T follicular helper cell (primary cell): ENCODE results near the gene ABAT.

Experiments
- DNase-seq: peaks from one replicate; pipeline ENCODE4 v3.0.0-alpha.2; 2020; ENCODE audit warnings: low read depth
- total RNA-seq, 2 experiments: gene quantifications; one replicate each; lab custom pipeline; 2026; lab: John Stamatoyannopoulos, UW

Gene ABAT
- 16.4 to 35.9 reads per million in 2 experiments for total RNA-seq

DNA sequence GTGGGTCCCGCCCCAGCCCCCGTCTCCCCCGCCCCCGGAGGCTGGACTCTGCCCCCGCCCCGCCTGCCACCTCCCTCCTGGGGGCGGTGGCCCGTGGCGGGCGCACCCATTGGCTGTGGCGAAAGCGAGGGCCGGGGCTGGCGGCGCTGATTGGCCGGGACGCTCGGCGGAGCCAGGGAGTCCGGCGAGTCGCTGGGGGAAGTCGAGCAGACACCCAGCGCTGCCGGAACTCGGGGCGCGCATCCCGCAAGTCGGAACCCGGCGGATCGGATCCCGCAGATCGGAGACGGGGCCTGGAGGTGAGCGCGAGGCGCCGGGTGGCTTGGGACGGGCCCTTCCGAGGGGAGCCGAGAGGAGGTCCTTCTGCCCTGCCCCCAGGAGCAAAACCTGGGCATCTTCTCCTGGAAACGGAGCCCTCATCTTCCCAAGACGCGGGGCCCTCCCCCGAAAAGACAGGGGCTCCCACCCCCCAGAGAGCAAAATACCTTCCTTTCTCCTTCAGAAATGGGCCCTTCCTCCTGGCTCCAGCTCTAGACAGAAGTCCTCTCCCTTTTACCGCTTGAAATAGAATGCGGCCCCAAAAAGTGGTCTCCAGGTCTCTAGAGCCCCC lies at the start of gene ABAT:
TSS of gene ABAT (plus strand) at position 205 of the 610 bp plus-strand sequence. CDS start 61,123 bp downstream, outside the sequence.
- DNase-seq = peak; percentile 83

DNA sequence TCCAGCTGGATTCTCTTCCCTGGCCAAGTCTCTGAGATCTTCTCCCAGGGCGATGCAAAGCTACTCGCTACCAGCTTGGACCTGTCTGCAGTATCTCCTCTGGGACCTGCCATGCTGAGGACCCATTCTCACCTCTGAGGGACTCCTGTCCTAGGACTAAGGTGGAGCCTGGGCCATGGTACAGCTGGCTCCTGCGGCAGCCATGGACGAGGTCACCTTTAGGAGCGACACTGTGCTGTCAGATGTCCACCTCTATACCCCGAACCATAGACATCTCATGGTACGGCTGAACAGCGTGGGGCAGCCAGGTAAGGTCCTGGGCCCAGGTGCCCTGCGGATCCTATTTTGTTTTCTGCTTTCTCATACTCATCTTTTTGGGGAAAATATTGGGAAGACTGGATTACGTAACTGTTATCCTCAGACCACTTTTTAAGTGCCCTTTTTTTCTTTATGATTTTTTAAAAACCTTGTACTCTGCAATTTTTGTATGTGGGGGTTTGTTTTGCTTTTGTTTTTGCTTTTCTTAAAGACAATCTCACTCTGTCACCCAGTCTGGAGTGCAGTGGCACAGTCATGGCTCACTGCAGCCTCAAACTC lies 48.8 kb upstream of the ABAT start:
- no peak for DNase-seq

DNA sequence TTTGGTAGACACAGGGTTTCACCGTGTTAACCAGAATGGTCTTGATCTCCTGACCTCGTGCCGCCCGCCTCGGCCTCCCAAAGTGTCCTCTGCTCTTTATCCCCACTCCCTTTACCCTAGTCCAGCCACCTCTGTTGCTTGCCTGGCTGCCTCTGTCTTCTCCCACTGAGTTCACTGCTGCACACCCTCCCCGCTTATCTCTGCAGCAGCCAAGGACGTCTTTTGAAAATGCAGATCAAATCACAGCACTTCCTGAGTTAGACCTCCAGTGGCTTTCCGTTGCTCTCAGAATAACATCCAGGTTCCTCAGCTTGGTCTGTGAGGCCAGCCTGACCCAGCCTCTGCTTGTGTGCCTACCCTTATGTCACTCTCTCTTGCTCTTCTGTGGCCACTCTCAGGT lies 47.5 kb upstream of the ABAT start:
- DNase-seq = no peak

DNA sequence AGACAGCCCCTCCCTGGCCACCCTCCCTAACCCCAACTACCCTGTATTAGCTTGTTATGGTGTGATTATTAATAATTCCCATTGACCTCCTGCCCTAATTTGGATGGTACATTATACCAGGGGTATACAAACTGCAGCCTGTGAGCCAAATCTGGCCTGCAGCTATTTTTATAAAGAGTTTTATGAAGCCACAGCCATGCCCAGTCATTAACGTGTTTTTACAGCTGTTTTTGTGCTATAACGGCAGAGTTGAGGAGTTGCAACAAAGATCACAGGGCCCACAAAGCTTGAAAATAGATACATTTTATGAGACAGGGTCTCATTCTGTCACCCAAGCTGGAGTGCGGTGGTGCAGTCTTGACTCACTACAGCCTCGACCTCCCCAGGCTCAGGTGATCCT lies 47.0 kb upstream of the ABAT start:
- no peak for DNase-seq

DNA sequence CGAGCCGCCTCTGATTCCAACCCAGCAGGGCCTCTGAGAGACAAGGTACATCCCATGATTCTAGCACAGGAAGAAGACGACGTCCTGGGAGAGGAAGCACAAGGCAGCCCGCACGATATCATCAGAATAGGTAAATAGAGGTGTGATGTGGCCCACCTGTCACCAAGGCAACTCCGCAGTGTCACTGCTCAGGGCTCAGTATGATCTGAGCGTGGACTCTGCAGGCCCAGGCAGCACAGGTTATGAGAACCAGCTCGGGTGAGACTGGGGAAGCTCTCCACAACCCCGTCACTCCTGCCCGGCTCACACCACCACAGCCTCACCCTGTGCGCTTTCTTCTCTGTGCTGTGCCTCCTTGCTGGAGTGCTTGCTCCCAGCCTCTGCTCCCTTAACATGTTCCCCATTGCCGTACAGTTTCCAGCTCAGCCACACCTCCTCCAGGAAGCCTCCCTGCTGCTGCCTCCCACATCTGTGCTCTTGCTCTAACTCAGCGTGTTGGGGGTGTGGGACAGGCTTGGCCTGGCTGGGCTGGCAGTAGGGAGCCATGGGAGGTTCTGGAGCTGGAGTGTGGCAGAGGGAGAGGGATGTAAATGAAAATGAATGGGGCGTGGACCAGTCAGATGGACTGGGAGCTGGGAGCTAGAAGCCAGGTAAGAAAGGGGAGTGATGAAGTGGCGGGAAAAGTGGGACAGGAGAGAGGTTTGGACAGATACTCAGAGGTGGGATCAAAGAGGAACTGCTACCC lies 45.3 kb upstream of the ABAT start:
- no peak for DNase-seq

DNA sequence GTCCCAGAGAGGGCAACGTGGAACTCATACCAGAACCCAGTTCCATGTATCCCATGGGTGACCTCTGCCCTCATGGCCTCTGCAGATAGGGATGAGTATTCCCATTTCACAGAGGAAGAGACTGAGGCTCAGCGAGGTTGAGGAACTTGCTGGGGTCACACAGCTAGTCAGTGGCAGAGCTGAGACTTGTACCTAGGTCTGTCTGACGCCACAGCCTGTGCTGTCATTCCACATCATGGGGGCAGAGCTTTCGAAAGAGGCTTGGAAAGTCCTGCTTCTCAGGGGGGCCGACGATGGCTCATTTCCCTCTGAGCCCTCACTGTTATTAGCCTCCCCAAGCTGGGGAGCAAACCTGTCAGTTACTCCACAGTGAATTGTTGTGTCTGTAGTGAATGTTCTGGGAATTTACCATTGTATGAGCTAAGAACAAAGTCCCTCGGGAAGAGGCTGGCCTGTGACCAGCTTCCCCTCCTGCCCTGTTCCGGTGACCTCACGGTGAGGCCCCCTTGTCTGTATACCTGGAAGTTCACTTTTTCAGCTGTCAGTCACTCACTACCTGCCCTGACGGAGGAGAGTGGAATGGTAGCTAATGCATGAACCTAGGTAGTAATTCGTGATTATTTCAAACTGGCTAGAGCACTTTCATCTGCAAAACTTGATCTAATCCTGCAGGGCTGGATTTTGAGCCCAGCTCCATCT lies 44.0 kb upstream of the ABAT start:
- no peak for DNase-seq

DNA sequence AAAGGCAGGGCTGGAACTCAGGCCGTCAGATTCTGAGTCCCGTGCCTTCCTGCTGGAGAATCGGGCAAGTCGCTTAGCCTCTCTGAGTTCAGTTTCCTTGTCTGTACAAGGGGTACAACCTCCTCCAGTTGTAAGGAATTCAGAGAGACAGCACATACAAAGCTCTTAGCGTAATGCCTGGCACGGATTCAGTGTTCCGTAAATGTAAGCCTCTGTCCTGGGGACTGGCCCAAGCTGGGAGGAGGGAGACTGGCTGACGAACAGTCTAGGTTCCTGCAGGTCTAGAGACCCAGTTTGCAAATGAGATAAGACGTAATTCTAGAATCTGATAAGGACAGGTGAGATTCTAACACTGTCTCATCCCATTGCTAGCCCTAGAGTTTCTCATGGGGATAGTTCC lies 43.0 kb upstream of the ABAT start:
- DNase-seq = no peak

DNA sequence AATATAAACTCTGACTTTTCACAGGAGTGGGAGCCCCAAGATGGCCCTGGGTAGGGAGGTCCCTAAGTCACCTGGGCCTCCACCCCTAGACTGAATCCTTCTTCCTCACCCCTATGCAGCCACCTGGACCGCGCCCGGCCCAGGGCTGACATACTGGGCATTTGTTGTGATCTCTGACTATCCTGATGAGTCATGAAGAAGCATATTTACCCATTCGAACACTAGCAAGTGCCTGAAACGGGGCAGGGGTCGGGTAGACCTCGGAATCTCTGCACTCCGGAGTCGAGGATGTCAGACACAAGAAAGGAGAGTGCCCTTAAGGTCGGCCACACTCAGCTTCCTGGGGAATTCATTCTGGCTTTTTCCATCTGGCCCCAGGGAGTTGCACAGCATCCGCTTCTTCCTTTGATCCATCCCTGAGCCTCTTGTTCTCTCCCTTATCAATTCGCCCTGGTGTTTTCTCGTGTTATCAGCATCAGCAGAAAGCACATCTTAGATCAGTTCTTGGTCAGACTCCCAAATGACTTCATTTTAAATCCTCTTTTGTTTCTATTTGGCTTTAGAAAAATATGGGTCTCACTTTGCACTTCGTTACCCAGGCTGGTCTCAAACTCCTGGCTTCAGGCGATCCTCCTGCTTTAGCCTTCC lies 42.5 kb upstream of the ABAT start:
- DNase-seq = no peak

DNA sequence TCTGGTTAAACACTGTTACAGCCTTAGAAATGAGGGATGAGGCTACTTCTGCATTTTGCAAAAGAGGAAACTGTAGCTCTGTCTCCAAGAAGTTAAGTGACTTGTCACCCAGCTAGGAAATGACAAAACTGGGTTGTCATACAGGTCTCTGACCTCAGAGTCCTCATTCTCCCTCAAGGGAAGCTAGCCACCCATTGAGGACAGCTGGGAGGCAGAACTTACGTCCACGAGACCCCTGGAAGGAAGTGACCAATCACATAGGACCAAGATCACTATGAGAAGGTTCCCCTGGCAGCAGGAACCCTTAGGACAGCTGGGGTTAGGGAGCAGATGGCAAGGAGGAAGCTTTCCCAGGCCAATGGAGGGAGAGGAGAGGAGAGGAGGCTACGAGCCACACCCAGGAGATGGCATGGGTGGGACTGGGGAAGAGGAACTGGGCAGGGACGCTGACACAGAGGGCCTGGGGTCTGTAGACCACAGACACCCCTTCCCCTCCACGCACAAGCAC lies 41.7 kb upstream of the ABAT start:
- DNase-seq = no peak

DNA sequence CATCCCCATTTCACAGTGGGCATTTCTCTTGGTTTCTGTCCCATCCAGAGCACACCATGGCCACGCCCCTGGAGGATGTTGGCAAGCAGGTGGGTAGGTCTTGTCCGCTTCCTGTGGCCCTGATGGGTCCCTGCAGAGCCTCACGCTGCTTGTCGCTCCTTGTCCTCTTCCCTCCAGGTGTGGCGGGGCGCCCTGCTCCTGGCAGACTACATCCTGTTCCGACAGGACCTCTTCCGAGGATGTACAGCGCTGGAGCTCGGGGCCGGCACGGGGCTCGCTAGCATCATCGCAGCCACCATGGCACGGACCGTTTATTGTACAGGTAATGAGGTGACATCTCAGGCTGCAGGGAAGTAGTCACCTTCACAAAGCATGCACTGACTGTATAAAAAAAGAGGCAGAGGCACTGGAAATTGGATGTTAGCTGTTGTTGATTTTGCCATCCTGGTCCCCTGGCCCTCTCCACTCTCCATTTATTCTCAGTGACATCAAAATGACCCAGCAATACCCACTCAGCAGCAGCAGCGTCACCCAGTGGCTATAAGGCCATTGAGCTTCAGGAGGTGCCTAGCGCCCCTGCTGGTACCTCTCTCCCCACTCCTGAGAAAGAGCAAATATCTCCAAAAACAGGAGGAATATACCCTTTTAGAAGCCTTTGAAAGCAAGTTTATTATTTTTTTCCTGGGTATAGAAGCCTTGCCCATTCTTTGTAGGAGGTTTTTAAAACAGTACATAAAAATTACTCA lies 39.3 kb upstream of the ABAT start:
- no peak for DNase-seq

DNA sequence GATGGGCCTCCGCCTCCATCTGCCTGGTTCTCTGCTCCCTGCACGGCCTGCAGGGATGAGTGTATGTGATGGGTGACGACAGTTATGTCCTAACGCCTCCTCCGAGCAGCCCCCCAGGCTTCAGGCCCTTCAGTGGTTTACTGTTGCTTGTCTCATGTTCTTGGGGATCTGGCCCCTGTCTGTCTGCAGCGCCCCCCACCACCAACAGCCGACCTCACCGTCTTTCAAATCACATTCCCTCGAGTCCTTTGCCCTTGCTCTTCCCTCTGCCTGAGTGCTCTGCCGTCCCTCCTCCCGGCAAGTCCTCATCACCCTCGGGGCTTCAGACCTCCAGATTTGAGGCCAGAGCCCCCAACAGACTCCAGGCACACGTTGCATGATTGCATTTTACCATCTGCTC lies 34.7 kb upstream of the ABAT start:
- DNase-seq = no peak

DNA sequence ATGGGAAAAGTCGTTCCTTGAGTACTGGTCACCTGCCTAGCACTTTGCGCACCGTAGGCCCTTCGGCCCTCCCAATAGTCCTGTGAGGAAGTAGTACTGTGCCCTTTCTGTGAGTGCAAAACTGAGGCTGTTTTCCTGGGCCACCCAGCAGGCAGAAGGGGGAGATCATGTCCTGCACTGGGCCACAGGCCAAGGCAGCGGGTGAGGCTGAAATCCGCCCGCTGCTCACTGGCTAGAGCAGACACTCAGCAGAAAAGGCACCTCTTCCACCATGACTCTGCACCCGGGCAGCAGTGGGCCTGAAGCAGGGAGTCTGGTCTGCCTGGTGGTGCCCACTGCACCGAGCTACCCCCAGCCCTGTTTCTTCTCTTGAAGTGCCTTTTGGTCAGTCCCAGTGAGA lies 32.7 kb upstream of the ABAT start:
- no peak for DNase-seq

DNA sequence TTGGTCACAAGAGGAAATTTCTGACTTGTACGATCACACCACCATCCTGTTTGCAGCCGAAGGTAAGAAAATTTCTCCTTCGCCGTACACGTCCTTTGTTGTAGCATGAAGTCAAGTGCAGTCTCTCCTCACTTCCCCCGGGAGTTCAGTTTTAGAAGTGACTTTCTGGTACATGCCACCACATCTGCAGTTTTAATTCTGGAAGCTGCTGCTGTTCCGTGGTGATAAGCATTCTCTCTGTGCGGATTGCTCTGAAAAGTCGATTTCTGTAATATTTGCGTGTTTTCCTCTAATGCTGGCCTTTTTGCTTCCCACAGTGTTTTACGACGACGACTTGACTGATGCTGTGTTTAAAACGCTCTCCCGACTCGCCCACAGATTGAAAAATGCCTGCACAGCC lies 32.3 kb upstream of the ABAT start:
- no peak for DNase-seq

DNA sequence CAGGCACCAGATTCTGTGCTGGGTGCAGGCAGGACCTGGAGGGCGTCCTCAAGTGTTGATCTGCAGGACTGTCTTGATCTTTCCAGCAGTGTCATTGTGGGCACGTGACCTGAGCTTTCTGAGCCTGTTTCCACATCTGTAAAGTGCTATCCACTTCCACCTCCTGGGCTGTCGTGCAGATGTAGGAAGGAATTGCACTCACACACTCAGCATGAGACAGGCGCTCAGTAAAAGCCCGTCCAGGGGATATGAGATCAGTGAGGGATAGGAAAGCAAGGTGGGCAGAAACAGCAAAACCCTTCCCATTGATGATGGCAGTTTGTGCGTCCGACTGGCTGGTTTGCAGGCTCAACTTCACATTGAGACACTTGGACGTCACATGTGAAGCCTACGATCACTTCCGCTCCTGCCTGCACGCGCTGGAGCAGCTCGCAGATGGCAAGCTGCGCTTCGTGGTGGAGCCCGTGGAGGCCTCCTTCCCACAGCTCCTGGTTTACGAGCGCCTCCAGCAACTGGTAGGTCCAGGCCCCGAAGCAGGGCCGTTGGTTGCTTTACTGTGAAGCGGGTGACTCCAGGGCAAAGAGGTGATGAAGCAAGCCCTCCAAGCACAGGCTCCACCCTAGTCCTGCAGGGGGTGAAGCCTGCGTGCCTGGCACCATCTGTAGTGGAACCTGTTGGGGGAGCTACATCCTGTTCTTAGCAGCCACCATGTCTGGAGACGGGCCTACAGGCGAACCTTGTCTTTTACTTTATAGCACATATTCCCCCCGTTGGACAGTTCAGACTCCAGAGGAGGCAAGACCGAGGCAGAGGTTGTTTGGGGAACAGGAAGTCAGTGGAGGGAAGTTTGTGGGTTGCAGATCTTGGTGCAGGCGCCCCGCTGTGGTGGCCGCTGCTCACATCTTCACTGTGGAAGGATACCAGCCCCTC lies 29.9 kb upstream of the ABAT start:
- DNase-seq = no peak

DNA sequence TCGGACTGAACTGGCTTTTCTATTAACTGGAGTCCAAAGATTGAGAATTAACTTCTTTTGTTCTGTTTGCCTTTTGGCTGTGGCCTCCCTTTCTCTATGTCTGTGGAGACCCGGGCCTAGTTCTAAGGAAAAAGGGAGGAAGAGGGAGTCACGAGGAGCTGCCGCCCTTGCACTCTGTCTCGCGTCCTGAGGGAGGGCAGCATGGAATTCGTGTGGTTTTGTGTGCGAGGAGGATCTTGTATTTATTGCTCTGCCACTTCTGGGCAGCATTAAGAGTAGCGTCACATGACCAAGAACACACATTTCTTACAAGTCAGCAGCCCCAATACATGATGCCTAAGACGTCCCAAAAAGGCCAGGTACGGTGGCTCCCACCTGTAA lies 29.3 kb upstream of the ABAT start:
- no peak for DNase-seq

DNA sequence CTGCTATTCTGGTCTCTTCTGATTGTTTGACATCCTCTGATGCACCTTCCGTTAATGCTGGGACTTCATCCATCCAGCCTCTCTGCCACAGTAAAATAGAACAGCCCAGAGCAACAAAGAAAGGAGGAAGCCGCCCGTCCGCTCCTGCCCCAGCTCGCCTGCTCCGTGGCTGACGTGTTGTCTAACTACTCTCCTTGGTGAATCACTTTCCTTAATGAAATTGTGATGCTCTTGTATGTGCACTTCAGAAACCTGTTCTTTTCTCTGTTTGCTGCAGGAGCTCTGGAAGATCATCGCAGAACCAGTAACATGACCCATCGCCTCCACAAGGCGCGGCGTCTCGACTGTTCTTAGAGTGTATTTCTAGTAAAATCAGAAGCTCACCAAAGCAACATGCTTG lies 28.6 kb upstream of the ABAT start:
- no peak for DNase-seq

DNA sequence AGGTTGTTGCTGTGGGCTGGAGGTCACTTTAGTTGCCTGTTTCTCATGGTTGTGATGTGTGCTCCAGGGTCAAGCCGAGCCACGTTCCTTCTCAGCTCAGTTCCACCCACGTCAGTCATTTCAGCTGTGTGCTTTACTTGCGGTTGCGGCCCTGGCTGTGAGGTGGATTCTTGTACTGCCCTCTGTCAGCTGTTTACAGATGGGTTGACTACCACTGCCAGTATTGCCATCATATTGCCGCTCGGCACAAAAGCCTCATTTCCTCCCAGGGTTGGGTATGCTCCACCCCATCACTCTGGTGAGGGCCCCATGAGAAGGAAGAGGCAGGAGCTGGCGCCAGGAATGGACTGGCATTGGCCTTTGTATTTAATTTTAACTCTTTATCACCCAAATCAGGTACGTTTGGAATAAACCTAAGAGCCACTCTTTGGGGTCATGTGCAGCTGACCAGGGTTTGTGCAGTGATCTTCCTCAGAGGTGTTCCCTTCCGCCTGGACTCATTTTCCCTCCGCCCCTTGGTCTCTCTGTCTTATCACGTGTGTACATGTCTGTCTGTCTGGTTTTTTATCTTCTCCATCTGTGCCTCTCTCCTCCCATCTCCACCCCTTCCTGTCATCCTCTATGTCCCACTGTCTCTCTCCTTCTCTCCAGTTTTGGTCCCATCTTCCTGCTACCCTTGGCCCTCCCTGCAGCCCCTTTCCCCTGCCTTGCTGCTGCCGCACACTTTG lies 27.9 kb upstream of the ABAT start:
- DNase-seq = no peak

DNA sequence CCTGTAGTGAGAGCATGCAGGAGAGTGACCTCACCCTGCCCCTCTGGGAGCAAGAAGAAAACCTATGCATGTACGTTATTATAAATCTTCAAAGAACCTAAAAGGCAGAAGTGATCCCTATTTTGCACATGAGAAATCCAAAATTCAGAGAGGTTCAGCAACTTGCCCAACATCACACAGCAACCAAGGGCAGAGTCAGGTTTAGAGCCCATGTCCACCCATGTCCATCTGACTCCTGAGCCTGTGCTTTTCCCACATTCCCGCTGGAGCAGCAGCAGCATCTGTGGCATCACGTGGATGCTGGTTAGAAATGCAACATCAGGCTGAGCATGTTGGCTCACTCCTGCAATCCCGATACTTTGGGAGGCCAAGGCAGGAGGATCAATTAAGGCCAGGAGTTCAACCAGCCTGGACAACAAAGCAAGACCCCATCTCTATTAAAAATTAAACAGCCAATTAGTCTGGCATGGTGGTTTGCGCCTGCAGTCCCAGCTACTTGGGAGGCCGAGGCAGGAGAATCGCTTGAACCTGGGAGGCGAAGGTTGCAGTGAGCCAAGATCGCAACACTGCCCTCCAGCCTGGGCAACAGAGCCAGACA lies 26.6 kb upstream of the ABAT start:
- no peak for DNase-seq

DNA sequence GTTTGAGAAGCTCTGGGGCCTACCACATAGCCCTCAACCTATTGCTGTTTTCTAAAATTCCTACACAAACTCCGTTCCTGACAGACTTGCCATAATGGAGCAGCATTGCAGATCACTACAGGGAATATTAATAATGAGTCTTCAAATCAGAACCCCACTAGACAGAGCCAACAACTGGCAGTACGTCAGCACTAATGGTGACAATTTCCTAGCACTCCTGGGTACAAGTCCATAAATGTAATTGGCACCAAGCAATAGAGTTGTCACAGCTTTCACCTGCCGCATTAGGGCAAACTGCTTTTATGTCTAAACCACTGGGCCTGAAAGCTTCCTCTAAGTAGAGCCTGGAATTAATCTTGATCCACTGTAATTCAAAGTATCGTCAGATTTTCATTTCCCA lies 25.5 kb upstream of the ABAT start:
- DNase-seq = no peak
